Measurements from ENCODE around the gene TNXB. TPM values are rescaled to one million over a fixed set of nuclear protein-coding genes. Genes with fewer than 3 reads are reported as not detected.

The TNXB gene
- total and polyA plus RNA-seq, 2 of the 4 experiments (the other 2 are of a cell fraction) = 0.05 TPM; not detected in 1

DNA sequence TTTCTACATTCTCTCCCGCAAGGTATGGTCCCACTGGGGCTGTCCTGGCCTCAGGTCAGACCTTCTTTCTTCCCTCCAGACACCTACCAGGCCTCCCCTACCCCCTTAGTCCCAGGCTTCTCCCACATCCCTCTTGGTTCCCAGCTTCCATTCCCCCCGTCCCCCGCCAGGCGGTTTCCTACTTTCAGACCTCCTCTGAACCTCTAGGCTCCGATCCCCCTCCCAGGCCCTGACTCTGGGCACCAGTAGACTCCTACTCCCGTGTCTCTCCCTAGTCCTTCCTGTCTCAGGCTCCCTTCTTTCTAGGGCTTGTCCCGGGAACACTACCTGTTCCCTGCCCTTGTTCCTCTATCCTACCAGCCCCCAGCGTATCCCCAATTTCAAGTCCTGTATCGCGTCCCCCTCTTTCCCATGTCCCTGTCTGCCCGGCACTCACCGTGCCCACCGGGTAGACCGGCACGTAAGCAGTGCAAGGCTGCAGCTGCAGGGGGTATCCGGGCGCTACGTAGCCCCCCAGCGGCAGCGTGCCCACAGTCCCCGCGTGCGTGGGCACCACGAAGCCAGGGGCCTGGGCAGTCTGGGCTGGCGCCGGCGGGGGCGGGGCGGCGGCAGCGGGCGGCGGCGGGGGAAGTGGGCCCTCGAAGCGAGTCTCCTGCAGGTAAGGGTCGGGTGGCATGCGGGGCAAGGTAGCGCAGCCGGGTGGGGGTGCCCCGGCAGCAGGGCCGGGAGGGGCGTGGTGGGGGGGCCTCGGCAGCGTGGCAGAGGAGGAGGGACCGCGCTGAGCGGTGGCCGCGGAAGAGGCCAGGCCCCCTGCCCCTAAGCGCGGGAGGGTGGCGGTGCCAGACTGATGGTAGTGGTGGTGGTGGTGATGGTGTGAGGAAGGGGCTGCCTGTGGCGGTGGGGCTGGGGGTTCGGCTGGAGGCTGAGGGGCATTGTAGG, 41.1 kb upstream of the TNXB start:
- ATAC-seq (ENCODE audit: low read depth) (no peak), DNase-seq (no peak)
- intact Hi-C loops (cut with micrococcal nuclease) (loop anchor here (5.0 to 10.0 kb wide), 2 partner anchors 105 to 248 kb away; partner anchors contain the start of gene ZBTB12), dilution Hi-C loops (cut with HindIII; ENCODE audit: low sequenced_read_pairs, unreplicated experiment) (no loop called here), in situ Hi-C loops (cut with MboI; ENCODE audit: low sequenced_read_pairs) (no loop called here)
- Histone ChIP-seq H2BK20ac (ENCODE audit: low read depth, low read length) (no peak overlapping the region), H3K27me3 (ENCODE audit: control insufficient read depth, insufficient read depth, low read length) (peaks cover 25% of the 10 kb centered on the region), H3K79me1 (ENCODE audit: low read depth in 1 of 2, low read length in 2 of 2) (peaks cover 6 to 27% of the 10 kb centered on the region in 2 experiments), H3K4ac (ENCODE audit: low read depth, low read length) (no peak overlapping the region), H3K56ac (ENCODE audit: extremely low read depth, insufficient read depth, low read length) (no peak overlapping the region), H2BK5ac (ENCODE audit: low read depth, low read length, poor library complexity, severe bottlenecking) (no peak overlapping the region), H2BK15ac (ENCODE audit: low read depth, low read length) (no peak overlapping the region), H2BK120ac (ENCODE audit: low read depth, low read length) (no peak overlapping the region), H2AFZ (replicated peaks; ENCODE audit: low read length, poor library complexity) (no peak overlapping the region), H3K27ac (ENCODE audit: insufficient read depth, low read length) (no peak overlapping the region), H4K5ac (ENCODE audit: low read depth, low read length) (no peak overlapping the region), H2AK9ac (replicated peaks; ENCODE audit: low read depth, low read length, poor library complexity) (no peak overlapping the region), H4K91ac (ENCODE audit: insufficient read depth, low read depth, low read length) (no peak overlapping the region), H3K4me3 (ENCODE audit: insufficient read depth, low read depth, low read length) (no peak overlapping the region), H3K23ac (ENCODE audit: low read depth, low read length) (no peak overlapping the region), H3K9me1 (ENCODE audit: insufficient read depth, low read length) (0 out of 2 replicates have a peak, but pooled peaks cover 4% of the 10 kb centered on the region), H4K20me1 (ENCODE audit: insufficient read depth, low read length) (no peaks in the 10 kb centered on the region), H3K9ac (ENCODE audit: low read depth, low read length) (no peak overlapping the region), H3K18ac (ENCODE audit: low read depth, low read length) (no peak overlapping the region), H4K8ac (ENCODE audit: low read depth in 2 of 2, low read length in 2 of 2) (no peak overlapping the region), H3K36me3 (ENCODE audit: control insufficient read depth, insufficient read depth, low read length) (peaks cover 2% of the 10 kb centered on the region; the same call in 1 of the 2 replicates), H2AK5ac (ENCODE audit: low read depth, low read length) (no peak overlapping the region), H3K14ac (replicated peaks; ENCODE audit: low read depth, low read length) (no peak overlapping the region), H3K9me3 (ENCODE audit: control insufficient read depth, insufficient read depth, low read length) (peaks cover 2% of the 10 kb centered on the region; the same call in 1 of the 2 replicates), H3K4me2 (ENCODE audit: low read depth, low read length) (no peak overlapping the region), H3K4me1 (ENCODE audit: control insufficient read depth, insufficient read depth, low read length) (peaks cover 23% of the 10 kb centered on the region)
- POLR2A ChIA-PET (ENCODE audit: unreplicated experiment) = no interaction called here
- WGBS, 2 experiments (ENCODE audit: extremely low coverage in 2 of 2, insufficient read length in 1 of 2) = 58% methylated on average over 13 of the region's 55 CpGs; no CpG with 5 or more reads in 1 of the 2 experiments
- CTCF ChIA-PET = no interaction called here
- no peak for TF ChIP-seq RFX5 (IDR thresholded peaks at IDR 0.05; ENCODE audit: low read depth, low read length)
- no peak for TF ChIP-seq NFE2L2 (IDR thresholded peaks at IDR 0.05; ENCODE audit: low read depth, low read length)
- no peak for TF ChIP-seq RAD21 (IDR thresholded peaks at IDR 0.05; ENCODE audit: low read length)
- TF ChIP-seq BHLHE40 (IDR thresholded peaks at IDR 0.05; ENCODE audit: low read depth, low read length) = no peak
- no peak for TF ChIP-seq CHD1 (IDR thresholded peaks at IDR 0.05; ENCODE audit: low read depth, low read length)
- TF ChIP-seq, protein P1, sequence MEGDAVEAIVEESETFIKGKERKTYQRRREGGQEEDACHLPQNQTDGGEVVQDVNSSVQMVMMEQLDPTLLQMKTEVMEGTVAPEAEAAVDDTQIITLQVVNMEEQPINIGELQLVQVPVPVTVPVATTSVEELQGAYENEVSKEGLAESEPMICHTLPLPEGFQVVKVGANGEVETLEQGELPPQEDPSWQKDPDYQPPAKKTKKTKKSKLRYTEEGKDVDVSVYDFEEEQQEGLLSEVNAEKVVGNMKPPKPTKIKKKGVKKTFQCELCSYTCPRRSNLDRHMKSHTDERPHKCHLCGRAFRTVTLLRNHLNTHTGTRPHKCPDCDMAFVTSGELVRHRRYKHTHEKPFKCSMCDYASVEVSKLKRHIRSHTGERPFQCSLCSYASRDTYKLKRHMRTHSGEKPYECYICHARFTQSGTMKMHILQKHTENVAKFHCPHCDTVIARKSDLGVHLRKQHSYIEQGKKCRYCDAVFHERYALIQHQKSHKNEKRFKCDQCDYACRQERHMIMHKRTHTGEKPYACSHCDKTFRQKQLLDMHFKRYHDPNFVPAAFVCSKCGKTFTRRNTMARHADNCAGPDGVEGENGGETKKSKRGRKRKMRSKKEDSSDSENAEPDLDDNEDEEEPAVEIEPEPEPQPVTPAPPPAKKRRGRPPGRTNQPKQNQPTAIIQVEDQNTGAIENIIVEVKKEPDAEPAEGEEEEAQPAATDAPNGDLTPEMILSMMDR (conservative IDR thresholded peaks at IDR 0.05; ENCODE audit: low read depth, low read length) = no peak
- TF ChIP-seq, protein P2, sequence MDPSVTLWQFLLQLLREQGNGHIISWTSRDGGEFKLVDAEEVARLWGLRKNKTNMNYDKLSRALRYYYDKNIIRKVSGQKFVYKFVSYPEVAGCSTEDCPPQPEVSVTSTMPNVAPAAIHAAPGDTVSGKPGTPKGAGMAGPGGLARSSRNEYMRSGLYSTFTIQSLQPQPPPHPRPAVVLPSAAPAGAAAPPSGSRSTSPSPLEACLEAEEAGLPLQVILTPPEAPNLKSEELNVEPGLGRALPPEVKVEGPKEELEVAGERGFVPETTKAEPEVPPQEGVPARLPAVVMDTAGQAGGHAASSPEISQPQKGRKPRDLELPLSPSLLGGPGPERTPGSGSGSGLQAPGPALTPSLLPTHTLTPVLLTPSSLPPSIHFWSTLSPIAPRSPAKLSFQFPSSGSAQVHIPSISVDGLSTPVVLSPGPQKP (IDR thresholded peaks at IDR 0.05; ENCODE audit: borderline replicate concordance, low read depth, low read length) = no peak
- TF ChIP-seq MXI1 (IDR thresholded peaks at IDR 0.05; ENCODE audit: borderline replicate concordance, low read depth, low read length) = no peak
- TF ChIP-seq, protein P3, sequence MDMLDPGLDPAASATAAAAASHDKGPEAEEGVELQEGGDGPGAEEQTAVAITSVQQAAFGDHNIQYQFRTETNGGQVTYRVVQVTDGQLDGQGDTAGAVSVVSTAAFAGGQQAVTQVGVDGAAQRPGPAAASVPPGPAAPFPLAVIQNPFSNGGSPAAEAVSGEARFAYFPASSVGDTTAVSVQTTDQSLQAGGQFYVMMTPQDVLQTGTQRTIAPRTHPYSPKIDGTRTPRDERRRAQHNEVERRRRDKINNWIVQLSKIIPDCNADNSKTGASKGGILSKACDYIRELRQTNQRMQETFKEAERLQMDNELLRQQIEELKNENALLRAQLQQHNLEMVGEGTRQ (IDR thresholded peaks at IDR 0.05; ENCODE audit: low read depth, low read length) = no peak
- TF ChIP-seq RCOR1 (IDR thresholded peaks at IDR 0.05; ENCODE audit: insufficient replicate concordance, low read length) = no peak
- TF ChIP-seq SMC3 (IDR thresholded peaks at IDR 0.05; ENCODE audit: low read depth, low read length) = no peak
- no peak for TF ChIP-seq MAFK (IDR thresholded peaks at IDR 0.05; ENCODE audit: low read depth, low read length)
- no TSS peak for BruUV-seq (replicated peaks)
